Left lung (tissue), 10 donors: Measurements from ENCODE around the gene METTL27. TPM values are rescaled to one million over a fixed set of nuclear protein-coding genes. Genes with fewer than 3 reads are reported as not detected.
"Not testable (repeated sequence)": the region's sequence is repeated elsewhere in the genome, so short reads cannot be mapped to it uniquely, and the experiment has no call there.

Source experiments
- ATAC-seq: fragments of 200-7000 bp; cut with Tn5 transposase; one replicate; pipeline ENCODE4 v1.9.1; 2020; ENCODE audit warnings: moderate library complexity
- DNase-seq, 4 donors: peaks; one replicate each; pipeline ENCODE4 v3.0.0-alpha.2; 2013 to 2020
- H3K27ac ChIP-seq, 2 donors: fragments of 200-600 bp; sonication (generic) in 1 of 2; one replicate each; pipeline versions ENCODE4 v1.5.0 to v1.8.0; 2020 to 2021
- H3K27me3 ChIP-seq, 2 donors: fragments of 200-600 bp; sonication (generic) in 1 of 2; one replicate each; pipeline versions ENCODE4 v1.5.0 to v1.8.0; 2020 to 2021
- H3K36me3 ChIP-seq, 2 donors: fragments of 200-600 bp; sonication (generic) in 1 of 2; one replicate each; pipeline versions ENCODE4 v1.5.0 to v1.8.0; 2020 to 2021
- H3K4me1 ChIP-seq, 2 donors: fragments of 200-600 bp; one replicate each; pipeline ENCODE4 v1.8.0; 2021
- H3K4me3 ChIP-seq, 2 donors: fragments of 200-600 bp; sonication (generic) in 1 of 2; one replicate each; pipeline versions ENCODE4 v1.5.0 to v1.8.0; 2020 to 2021; ENCODE audit warnings: mild to moderate bottlenecking in 1 of 2
- H3K9me3 ChIP-seq, 2 donors: fragments of 200-600 bp; sonication (generic) in 1 of 2; one replicate each; pipeline versions ENCODE4 v1.5.0 to v1.8.0; 2020 to 2021
- intact Hi-C, 2 donors: fragments of 100-400 bp; cut with DNase I; formaldehyde crosslinking; loops; one replicate each; pipeline versions ENCODE4 v1.11.2 to v1.14.2; 2022
- polyA plus RNA-seq, 6 donors: library from polyadenylated mRNA; unstranded; fragments of 120-200 nt; gene quantifications; one replicate each; pipeline ENCODE4 v1.2.1, GENCODE V29; 2013; ENCODE audit not compliant: insufficient read length in 6 of 6
- total RNA-seq, 2 donors: library from RNA; stranded (reverse); fragmentation: NEBNext Ultra II Directional; extraction: Animal tissue kit (Norgen Biotek cat#: 25700); gene quantifications; one replicate each; pipeline ENCODE4 v1.2.1, GENCODE V29; 2021
- TF ChIP-seq, protein P1 (sequence below), 2 donors: fragments of 200-600 bp; sonication (generic) in 1 of 2; IDR thresholded peaks; one replicate each; pipeline versions ENCODE4 v1.5.0 to v1.8.0; 2021; ENCODE audit warnings: antibody characterized with exemption in 2 of 2
- donor health status: DM: no; HTN: yes; CAD: no.
- donor health status: DM: no; HTN: no; CAD: no.

The METTL27 gene
- total and polyA plus RNA-seq, 8 donors = 1.5 to 6.4 (median 3.0) TPM

DNA sequence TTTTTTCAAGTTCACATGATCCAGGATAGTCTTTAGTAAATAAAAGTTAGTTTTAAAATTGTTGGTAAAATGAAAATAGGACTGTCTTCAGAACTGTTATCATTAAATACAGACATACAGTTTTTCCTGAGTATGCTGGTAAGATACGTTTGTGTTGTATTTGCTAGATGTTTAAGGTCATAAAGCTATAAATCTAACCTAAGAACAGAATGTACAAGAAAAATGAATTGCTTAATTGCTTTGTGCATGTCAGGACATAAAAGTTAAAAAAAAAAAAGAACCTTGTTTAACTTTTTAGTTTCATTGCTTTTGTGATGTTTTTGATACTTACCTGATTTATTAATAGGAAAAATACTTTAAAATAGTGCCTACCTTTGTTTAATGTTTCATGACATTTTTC lies 40.7 kb downstream of the METTL27 start:
- no peak overlapping the region for H3K27ac ChIP-seq
- no peak for ATAC-seq
- no peaks in the 10 kb centered on the region for H3K27me3 ChIP-seq

DNA sequence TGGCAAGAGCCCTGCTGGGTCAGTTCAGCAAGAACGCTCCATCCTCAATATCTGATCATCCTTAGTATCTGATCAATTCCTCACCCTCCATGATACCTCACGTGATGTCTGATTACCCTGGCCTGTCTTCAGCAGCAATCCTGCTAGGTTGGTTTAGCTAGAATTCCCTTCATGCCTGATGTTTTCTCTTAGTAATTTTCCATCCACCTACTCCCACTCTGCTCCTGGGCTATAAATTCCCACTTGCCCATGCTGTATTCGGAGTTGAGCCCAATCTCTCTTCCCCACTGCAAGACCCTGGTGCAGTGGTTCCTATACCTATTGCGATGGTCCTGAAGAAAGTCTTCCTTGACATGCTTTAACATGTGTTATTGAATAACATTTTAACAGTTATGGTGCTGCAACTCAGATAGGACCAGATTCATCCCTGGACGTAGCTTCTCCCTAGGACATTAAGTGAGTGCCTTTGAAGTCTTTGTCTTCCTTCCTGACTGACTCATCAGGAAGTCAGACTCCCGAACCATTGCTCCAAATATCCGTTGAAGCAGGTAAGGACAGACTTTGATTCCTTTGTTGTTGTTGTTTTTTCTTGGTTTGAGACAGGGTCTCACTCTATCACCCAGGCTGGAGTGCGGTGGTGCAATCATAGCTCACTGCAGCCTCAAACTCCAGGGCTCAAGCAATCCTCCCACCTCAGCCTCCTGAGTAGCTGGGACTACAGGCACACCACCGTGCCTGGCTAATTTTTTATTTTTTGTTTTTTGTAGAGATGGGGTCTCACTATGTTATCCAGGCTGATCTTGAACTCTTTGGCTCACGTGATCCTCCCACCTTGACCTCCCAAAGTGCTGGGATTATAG lies 42.8 kb downstream of the METTL27 start:
- intact Hi-C loops = no loop called here
- Histone ChIP-seq H3K27me3 (no peaks in the 10 kb centered on the region), H3K4me1 (no peaks in the 10 kb centered on the region), H3K4me3 (no peak overlapping the region), H3K9me3 (no peaks in the 10 kb centered on the region), H3K27ac (no peak overlapping the region), H3K36me3 (no peaks in the 10 kb centered on the region)
- TF ChIP-seq, protein P1, sequence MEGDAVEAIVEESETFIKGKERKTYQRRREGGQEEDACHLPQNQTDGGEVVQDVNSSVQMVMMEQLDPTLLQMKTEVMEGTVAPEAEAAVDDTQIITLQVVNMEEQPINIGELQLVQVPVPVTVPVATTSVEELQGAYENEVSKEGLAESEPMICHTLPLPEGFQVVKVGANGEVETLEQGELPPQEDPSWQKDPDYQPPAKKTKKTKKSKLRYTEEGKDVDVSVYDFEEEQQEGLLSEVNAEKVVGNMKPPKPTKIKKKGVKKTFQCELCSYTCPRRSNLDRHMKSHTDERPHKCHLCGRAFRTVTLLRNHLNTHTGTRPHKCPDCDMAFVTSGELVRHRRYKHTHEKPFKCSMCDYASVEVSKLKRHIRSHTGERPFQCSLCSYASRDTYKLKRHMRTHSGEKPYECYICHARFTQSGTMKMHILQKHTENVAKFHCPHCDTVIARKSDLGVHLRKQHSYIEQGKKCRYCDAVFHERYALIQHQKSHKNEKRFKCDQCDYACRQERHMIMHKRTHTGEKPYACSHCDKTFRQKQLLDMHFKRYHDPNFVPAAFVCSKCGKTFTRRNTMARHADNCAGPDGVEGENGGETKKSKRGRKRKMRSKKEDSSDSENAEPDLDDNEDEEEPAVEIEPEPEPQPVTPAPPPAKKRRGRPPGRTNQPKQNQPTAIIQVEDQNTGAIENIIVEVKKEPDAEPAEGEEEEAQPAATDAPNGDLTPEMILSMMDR (IDR thresholded peaks at IDR 0.05) = no peak
- ATAC-seq (no peak), DNase-seq (no peak)

More for the DNA sequence above, 40.7 kb downstream of the METTL27 start:
- Histone ChIP-seq H3K4me1 (no peaks in the 10 kb centered on the region), H3K36me3 (no peaks in the 10 kb centered on the region), H3K4me3 (no peak overlapping the region), H3K9me3 (no peaks in the 10 kb centered on the region)
- intact Hi-C loops = no loop called here
- no peak for DNase-seq
- TF ChIP-seq, protein P1 (IDR thresholded peaks at IDR 0.05) = no peak

DNA sequence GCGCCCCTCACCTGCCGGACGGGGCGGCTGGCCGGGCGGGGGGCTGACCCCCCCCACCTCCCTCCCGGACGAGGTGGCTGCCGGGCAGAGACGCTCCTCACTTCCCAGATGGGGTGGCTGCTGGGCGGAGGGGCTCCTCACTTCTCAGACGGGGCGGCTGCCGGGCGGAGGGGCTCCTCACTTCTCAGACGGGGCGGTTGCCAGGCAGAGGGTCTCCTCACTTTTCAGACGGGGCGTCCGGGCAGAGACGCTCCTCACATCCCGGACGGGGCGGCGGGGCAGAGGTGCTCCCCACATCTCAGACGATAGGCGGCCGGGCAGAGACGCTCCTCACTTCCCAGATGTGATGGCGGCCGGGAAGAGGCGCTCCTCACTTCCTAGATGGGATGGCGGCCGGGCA lies 45.1 kb downstream of the METTL27 start:
- intact Hi-C loops, DNase-seq: not testable (repeated sequence)

DNA sequence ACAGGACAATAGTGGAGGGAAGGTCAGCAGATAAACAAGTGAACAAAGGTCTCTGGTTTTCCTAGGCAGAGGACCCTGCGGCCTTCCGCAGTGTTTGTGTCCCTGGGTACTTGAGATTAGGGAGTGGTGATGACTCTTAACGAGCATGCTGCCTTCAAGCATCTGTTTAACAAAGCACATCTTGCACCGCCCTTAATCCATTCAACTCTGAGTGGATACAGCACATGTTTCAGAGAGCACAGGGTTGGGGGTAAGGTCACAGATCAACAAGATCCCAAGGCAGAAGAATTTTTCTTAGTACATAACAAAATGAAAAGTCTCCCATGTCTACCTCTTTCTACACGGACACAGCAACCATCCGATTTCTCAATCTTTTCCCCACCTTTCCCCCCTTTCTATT lies 45.7 kb downstream of the METTL27 start:
- H3K27ac ChIP-seq, H3K27me3 ChIP-seq, H3K4me3 ChIP-seq, DNase-seq, H3K36me3 ChIP-seq, ATAC-seq, intact Hi-C loops, H3K4me1 ChIP-seq, H3K9me3 ChIP-seq: not testable (repeated sequence)

More for the DNA sequence above, 45.1 kb downstream of the METTL27 start:
- not testable (repeated sequence) for H3K4me1 ChIP-seq, H3K9me3 ChIP-seq, ATAC-seq, H3K27ac ChIP-seq, H3K36me3 ChIP-seq, H3K27me3 ChIP-seq, H3K4me3 ChIP-seq

DNA sequence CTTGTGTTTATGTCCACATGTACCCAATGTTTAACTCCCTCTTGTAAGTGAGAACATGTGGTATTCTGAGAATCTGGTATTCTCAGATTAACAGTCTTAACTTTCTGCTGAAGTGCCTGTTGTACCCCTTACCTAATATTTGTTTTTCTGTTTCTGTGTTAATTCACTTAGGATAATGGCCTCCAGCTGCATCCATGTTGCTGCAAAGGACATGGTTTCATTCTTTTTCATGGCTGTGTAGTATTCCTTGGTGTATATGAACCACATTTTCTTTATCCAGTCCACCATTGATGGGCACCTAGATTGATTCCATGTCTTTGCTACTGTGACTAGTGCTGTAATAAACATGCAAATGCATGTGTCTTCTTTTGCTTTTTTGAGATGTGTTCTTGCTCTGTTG lies 47.1 kb downstream of the METTL27 start:
- intact Hi-C loops = not testable (repeated sequence)

DNA sequence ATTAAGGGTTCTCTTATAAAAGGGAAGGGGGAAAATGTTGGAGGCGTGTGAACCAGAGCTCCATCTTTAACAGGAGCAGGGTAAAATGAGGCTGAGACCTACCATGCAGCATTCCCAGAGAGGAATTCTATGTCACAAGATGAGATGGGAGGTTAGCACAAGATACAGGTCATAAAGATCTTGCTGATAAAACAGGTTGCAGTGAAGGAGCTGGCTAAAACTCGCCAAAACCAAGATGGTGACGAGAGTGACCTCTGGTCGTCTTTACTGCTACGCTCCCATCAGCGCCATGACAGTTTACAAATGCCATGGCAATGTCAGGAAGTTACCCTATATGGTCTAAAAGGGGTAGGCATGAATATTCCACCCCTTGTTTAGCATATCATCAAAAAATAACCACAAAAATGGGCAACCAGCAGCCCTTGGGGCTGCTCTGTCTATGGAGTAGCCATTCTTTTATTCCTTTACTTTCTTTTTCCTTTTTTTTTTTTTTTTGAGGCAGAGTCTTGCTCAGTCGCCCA lies 51.1 kb downstream of the METTL27 start:
- H3K4me1 ChIP-seq, ATAC-seq, intact Hi-C loops, H3K27ac ChIP-seq, H3K9me3 ChIP-seq, H3K36me3 ChIP-seq, H3K27me3 ChIP-seq, DNase-seq, H3K4me3 ChIP-seq: not testable (repeated sequence)

More for the DNA sequence above, 47.1 kb downstream of the METTL27 start:
- not testable (repeated sequence) for ATAC-seq, H3K36me3 ChIP-seq, DNase-seq, H3K4me1 ChIP-seq, H3K4me3 ChIP-seq, H3K27ac ChIP-seq, H3K27me3 ChIP-seq, H3K9me3 ChIP-seq

DNA sequence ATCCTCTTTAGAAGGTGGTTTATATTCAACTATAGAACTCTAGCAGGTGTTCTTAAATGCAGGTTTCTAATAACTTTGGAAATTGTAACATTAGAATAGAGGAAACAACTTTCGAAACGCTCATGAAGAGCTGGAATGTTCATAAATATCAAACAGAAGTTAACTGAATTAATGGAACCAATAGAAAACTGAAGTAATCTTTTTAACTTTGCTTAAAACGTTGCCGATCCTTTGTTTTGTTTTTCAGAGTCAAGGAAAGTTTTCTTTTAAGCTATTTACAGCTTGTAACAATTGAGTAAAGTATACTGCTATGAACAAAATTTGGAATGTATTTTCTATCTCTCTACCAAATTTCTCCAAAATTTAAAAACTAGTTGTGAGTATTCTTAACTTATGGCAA lies 53.3 kb downstream of the METTL27 start:
- Histone ChIP-seq H3K4me3 (no peak overlapping the region), H3K4me1 (no peaks in the 10 kb centered on the region), H3K27me3 (no peaks in the 10 kb centered on the region), H3K9me3 (no peaks in the 10 kb centered on the region), H3K27ac (no peak overlapping the region), H3K36me3 (no peaks in the 10 kb centered on the region)
- ATAC-seq (no peak), DNase-seq (no peak)
- intact Hi-C loops = no loop called here
- TF ChIP-seq, protein P1 (IDR thresholded peaks at IDR 0.05) = no peak

DNA sequence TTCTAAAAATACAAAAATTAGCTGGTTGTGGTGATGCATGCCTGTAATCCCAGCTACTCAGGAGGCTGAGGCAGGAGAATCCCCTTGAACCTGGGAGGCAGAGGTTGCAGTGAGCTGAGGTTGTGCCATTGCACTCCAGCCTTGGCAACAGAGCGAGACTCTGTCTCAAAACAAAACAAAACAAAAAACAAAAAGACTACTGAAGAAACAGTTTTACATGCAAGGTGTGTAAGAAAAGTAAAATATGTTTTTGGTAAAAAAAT lies 54.6 kb downstream of the METTL27 start:
- H3K27me3 ChIP-seq, H3K27ac ChIP-seq, ATAC-seq, H3K9me3 ChIP-seq, intact Hi-C loops, DNase-seq, H3K4me3 ChIP-seq, H3K36me3 ChIP-seq, H3K4me1 ChIP-seq: not testable (repeated sequence)
